H9 (cell line): ENCODE measurements around the gene ADGRB3. TPM values are rescaled to one million over a fixed set of nuclear protein-coding genes. Genes with fewer than 3 reads are reported as not detected.

ENCODE experiments used
- DNase-seq: peaks from one replicate; pipeline ENCODE4 v3.0.0-alpha.2; 2017
- H2AFZ ChIP-seq: one replicate; pipeline ENCODE4 v1.6.1; 2013; ENCODE audit warnings: mild to moderate bottlenecking, low read length, control low read depth, moderate library complexity
- H2AK5ac ChIP-seq: 2 replicates; pipeline ENCODE4 v1.6.1; 2013; ENCODE audit warnings: low read length, control low read depth, mixed read lengths; ENCODE audit not compliant: insufficient read length
- H2BK120ac ChIP-seq: one replicate; pipeline ENCODE4 v1.6.1; 2013; ENCODE audit warnings: low read depth, mild to moderate bottlenecking, low read length, control low read depth, inconsistent platforms; ENCODE audit not compliant: poor library complexity, severe bottlenecking
- H2BK12ac ChIP-seq: 2 replicates; pipeline ENCODE4 v1.6.1; 2013; ENCODE audit warnings: low read length, control low read depth, mixed read lengths, low read depth; ENCODE audit not compliant: insufficient read length
- H2BK15ac ChIP-seq: 2 replicates; pipeline ENCODE4 v1.6.1; 2013; ENCODE audit warnings: low read depth, low read length, control low read depth
- H2BK20ac ChIP-seq: one replicate; pipeline ENCODE4 v1.6.1; 2013; ENCODE audit warnings: low read depth, mild to moderate bottlenecking, low read length, control low read depth, inconsistent platforms; ENCODE audit not compliant: poor library complexity, severe bottlenecking
- H2BK5ac ChIP-seq: 2 replicates; pipeline ENCODE4 v1.6.1; 2013; ENCODE audit warnings: low read length, control low read depth, mixed read lengths; ENCODE audit not compliant: insufficient read length
- H3K14ac ChIP-seq: 2 replicates; pipeline ENCODE4 v1.6.1; 2013; ENCODE audit warnings: low read length, control low read depth; ENCODE audit not compliant: insufficient read depth
- H3K18ac ChIP-seq: 2 replicates; pipeline ENCODE4 v1.6.1; 2013; ENCODE audit warnings: low read depth, mild to moderate bottlenecking, mixed read lengths, low read length, control low read depth; ENCODE audit not compliant: insufficient read length
- H3K23ac ChIP-seq: 2 replicates; pipeline ENCODE4 v1.6.1; 2013; ENCODE audit warnings: low read length, control low read depth, mixed read lengths, low read depth; ENCODE audit not compliant: insufficient read length
- H3K23me2 ChIP-seq: 2 replicates; pipeline ENCODE4 v1.6.1; 2013; ENCODE audit warnings: low read depth, mild to moderate bottlenecking, mixed read lengths, low read length, control low read depth; ENCODE audit not compliant: insufficient read length, poor library complexity, severe bottlenecking
- H3K27ac ChIP-seq: 2 replicates; pipeline ENCODE4 v1.5.1; 2013; ENCODE audit warnings: low read length, control low read depth, mixed read lengths, low read depth; ENCODE audit not compliant: insufficient read length
- H3K27me3 ChIP-seq: 2 replicates; pipeline ENCODE4 v1.6.1; 2013; ENCODE audit warnings: low read length, control low read depth, inconsistent platforms; ENCODE audit not compliant: insufficient read depth
- H3K4ac ChIP-seq: 2 replicates; pipeline ENCODE4 v1.6.1; 2013; ENCODE audit warnings: low read depth, mild to moderate bottlenecking, control low read depth, inconsistent platforms, low read length, moderate library complexity
- H3K4me1 ChIP-seq: 2 replicates; pipeline ENCODE4 v1.6.1; 2013; ENCODE audit warnings: low read length, control low read depth, inconsistent platforms; ENCODE audit not compliant: insufficient read depth
- H3K4me2 ChIP-seq: 2 replicates; pipeline ENCODE4 v1.6.1; 2013; ENCODE audit warnings: low read length, control low read depth, mixed read lengths; ENCODE audit not compliant: insufficient read length, insufficient read depth
- H3K56ac ChIP-seq: 2 replicates; pipeline ENCODE4 v1.6.1; 2013; ENCODE audit warnings: low read depth, mild to moderate bottlenecking, mixed read lengths, low read length, control low read depth; ENCODE audit not compliant: insufficient read length
- H3K79me1 ChIP-seq: 2 replicates; pipeline ENCODE4 v1.6.1; 2013; ENCODE audit warnings: low read depth, mild to moderate bottlenecking, moderate library complexity, low read length, control low read depth, inconsistent platforms; ENCODE audit not compliant: insufficient read depth, poor library complexity, severe bottlenecking
- H3K79me2 ChIP-seq: 2 replicates; pipeline ENCODE4 v1.6.1; 2013; ENCODE audit warnings: low read length, control low read depth, inconsistent platforms; ENCODE audit not compliant: insufficient read depth
- H3K9ac ChIP-seq: 2 replicates; pipeline ENCODE4 v1.6.1; 2013; ENCODE audit warnings: low read length, control low read depth, mixed read lengths; ENCODE audit not compliant: insufficient read length; ENCODE audit errors: extremely low read depth
- H3K9me3 ChIP-seq: one replicate; pipeline ENCODE4 v1.6.1; 2013; ENCODE audit warnings: low read depth, low read length, inconsistent platforms; ENCODE audit not compliant: control insufficient read depth
- H3T11ph ChIP-seq: one replicate; pipeline ENCODE4 v1.6.1; 2013; ENCODE audit warnings: mild to moderate bottlenecking, low read length, control low read depth, inconsistent platforms
- H4K20me1 ChIP-seq: one replicate; pipeline ENCODE4 v1.6.1; 2013; ENCODE audit not compliant: control insufficient read depth, insufficient read length, insufficient read depth
- H4K5ac ChIP-seq: 2 replicates; pipeline ENCODE4 v1.6.1; 2013; ENCODE audit warnings: low read depth, mild to moderate bottlenecking, mixed read lengths, low read length, control low read depth; ENCODE audit not compliant: insufficient read length
- H4K8ac ChIP-seq: replicated peaks from 2 replicates; pipeline ENCODE4 v1.6.1; 2013; ENCODE audit warnings: low read length, control low read depth, mixed read lengths, low read depth; ENCODE audit not compliant: insufficient read length
- H4K91ac ChIP-seq: 2 replicates; pipeline ENCODE4 v1.6.1; 2013; ENCODE audit warnings: low read depth, mild to moderate bottlenecking, moderate library complexity, mixed read lengths, low read length, control low read depth; ENCODE audit not compliant: insufficient read length
- H3K27ac Mint-ChIP-seq, 3 experiments: 2 replicates in 2 of 3; 3 replicates in 1 of 3; pipeline ENCODE4 v1.8.0; 2020 to 2021; ENCODE audit warnings: mixed read lengths in 3 of 3, mild to moderate bottlenecking in 1 of 3, moderate library complexity in 1 of 3
- H3K27me3 Mint-ChIP-seq: 2 replicates; pipeline ENCODE4 v1.8.0; 2021; ENCODE audit warnings: low read depth, mild to moderate bottlenecking, moderate library complexity, mixed read lengths
- H3K36me3 Mint-ChIP-seq, 3 experiments: 2 replicates in 2 of 3; 3 replicates in 1 of 3; pipeline ENCODE4 v1.8.0; 2020 to 2021; ENCODE audit warnings: low read depth in 3 of 3, mixed read lengths in 3 of 3; ENCODE audit not compliant: insufficient read depth in 1 of 3
- H3K4me1 Mint-ChIP-seq, 2 experiments: 2 replicates each; pipeline ENCODE4 v1.8.0; 2020; ENCODE audit warnings: mixed read lengths in 2 of 2
- H3K4me3 Mint-ChIP-seq, 2 experiments: 2 replicates in 1 of 2; 3 replicates in 1 of 2; pipeline ENCODE4 v1.8.0; 2020 to 2021; ENCODE audit warnings: mild to moderate bottlenecking in 2 of 2, mixed read lengths in 2 of 2, moderate library complexity in 1 of 2
- H3K9me3 Mint-ChIP-seq, 2 experiments: 2 replicates in 1 of 2; 3 replicates in 1 of 2; pipeline ENCODE4 v1.8.0; 2020; ENCODE audit warnings: mild to moderate bottlenecking in 2 of 2, mixed read lengths in 2 of 2, moderate library complexity in 1 of 2
- CTCF ChIP-seq: fragments of 200-600 bp; sonication (generic); conservative IDR thresholded peaks from 3 replicates; pipeline ENCODE4 v1.8.0; 2021; ENCODE audit warnings: antibody characterized with exemption, mild to moderate bottlenecking
- WGBS: extraction: QIAGEN DNeasy Blood & Tissue Kit; methylation state at CpG from one replicate; pipeline ENCODE4 v1.1.7; 2013; ENCODE audit warnings: missing lambda C conversion rate, low lambda C conversion rate, mixed read lengths; ENCODE audit not compliant: insufficient read length; ENCODE audit errors: extremely low coverage; 5-methylcytosine and 5-hydroxymethylcytosine counted together
- total RNA-seq: library from RNA; stranded (reverse); gene quantifications from 2 replicates; pipeline ENCODE4 v1.2.1, GENCODE V29; 2021

Gene ADGRB3
- total RNA-seq, 1 experiment from 2014 or later: 0.37 TPM

GRCh38 chr6:68988698-68989097 lies 353.6 kb downstream of the ADGRB3 start:
- Histone ChIP-seq H4K5ac (no peak overlapping the region), H3K79me1 (no peaks in the 10 kb centered on the region), H3K18ac (no peak overlapping the region), H4K91ac (no peak overlapping the region), H3K56ac (no peak overlapping the region), H2BK12ac (no peak overlapping the region), H2AK5ac (no peak overlapping the region), H3K9ac (no peak overlapping the region), H2BK5ac (no peak overlapping the region), H3K14ac (no peak overlapping the region), H3K4me2 (no peak overlapping the region), H4K20me1 (no peaks in the 10 kb centered on the region), H3T11ph (no peak overlapping the region), H3K27ac (no peak overlapping the region), H3K9me3 (no peaks in the 10 kb centered on the region), H3K27me3 (no peaks in the 10 kb centered on the region), H3K23me2 (no peaks in the 10 kb centered on the region), H2BK120ac (no peak overlapping the region), H2BK15ac (no peak overlapping the region), H2BK20ac (no peak overlapping the region), H3K4me1 (no peaks in the 10 kb centered on the region), H3K4ac (no peak overlapping the region), H2AFZ (no peak overlapping the region), H3K23ac (no peak overlapping the region), H3K79me2 (no peaks in the 10 kb centered on the region), H4K8ac (no peak overlapping the region)
- Mint-ChIP-seq H3K27ac (no peak overlapping the region), H3K27me3 (no peaks in the 10 kb centered on the region), H3K36me3 (no peaks in the 10 kb centered on the region), H3K9me3 (no peaks in the 10 kb centered on the region), H3K4me3 (no peak overlapping the region), H3K4me1 (peaks cover 2 to 3% of the 10 kb centered on the region in 2 experiments; a peak in 2 of 4 replicates)
- WGBS: no CpG with 5 or more reads among the region's 2 CpGs
- no peak for DNase-seq
- no peak for TF ChIP-seq CTCF
